SK-N-SH (cell line): Measurements from ENCODE around the gene CPEB1. TPM values are rescaled to one million over a fixed set of nuclear protein-coding genes. Genes with fewer than 3 reads are reported as not detected.

ENCODE experiments used
- CTCF ChIA-PET: fragments of 300-600, 350-600 bp; formaldehyde crosslinking; extraction: SDS; loops from one replicate; lab custom pipeline; 2021; lab: Yijun Ruan, JAX
- POLR2A ChIA-PET: fragments of 350-600 bp; sonication (Branson Sonifier 250); formaldehyde crosslinking; extraction: SDS; loops from one replicate; lab custom pipeline; 2020; ENCODE audit warnings: antibody characterized with exemption, inconsistent platforms; lab: Yijun Ruan, JAX
- DNase-seq: peaks from one replicate; pipeline ENCODE4 v3.0.0; 2012
- H2AFZ ChIP-seq: fragments of 200-600 bp; sonication (generic); 2 replicates; pipeline ENCODE4 v1.8.1; 2016; ENCODE audit warnings: antibody characterized with exemption, mild to moderate bottlenecking, low read depth
- H3F3A ChIP-seq: fragments of 200-600 bp; sonication (generic); replicated peaks from 2 replicates; pipeline ENCODE3; 2016; ENCODE audit warnings: antibody characterized with exemption, mild to moderate bottlenecking; ENCODE audit not compliant: insufficient read depth
- H3K27ac ChIP-seq, 2 experiments: fragments of 200-500 bp in 1 of 2; fragments of 200-600 bp in 1 of 2; sonication (Bioruptor generic) in 1 of 2; sonication (generic), shearing (Covaris generic) in 1 of 2; 2 replicates each; pipeline versions ENCODE4 v1.5.1 to v1.6.1; 2014 to 2016; ENCODE audit warnings: low read depth in 2 of 2, inconsistent platforms in 1 of 2, low read length in 1 of 2, mild to moderate bottlenecking in 1 of 2, mixed read lengths in 1 of 2
- H3K27me3 ChIP-seq: fragments of 200-600 bp; sonication (generic), shearing (Covaris generic); 2 replicates; pipeline ENCODE4 v1.6.1; 2016; ENCODE audit warnings: mixed run types; ENCODE audit not compliant: insufficient read depth
- H3K36me3 ChIP-seq, 2 experiments: fragments of 200-500 bp in 1 of 2; fragments of 200-600 bp in 1 of 2; sonication (Bioruptor generic) in 1 of 2; sonication (generic) in 1 of 2; replicated peaks in 1 of 2; 2 replicates each; pipeline versions ENCODE3 to v1.5.1; 2014 to 2016; ENCODE audit warnings: low read length in 1 of 2, mild to moderate bottlenecking in 1 of 2; ENCODE audit not compliant: insufficient read depth in 2 of 2, control insufficient read depth in 1 of 2
- H3K4me1 ChIP-seq, 2 experiments: fragments of 200-500 bp in 1 of 2; fragments of 200-600 bp in 1 of 2; sonication (Bioruptor generic) in 1 of 2; sonication (generic), shearing (Covaris generic) in 1 of 2; 2 replicates each; pipeline versions ENCODE4 v1.5.1 to v1.6.1; 2014 to 2016; ENCODE audit warnings: low read depth in 1 of 2, low read length in 1 of 2, mixed run types in 1 of 2; ENCODE audit not compliant: insufficient read depth in 2 of 2, control insufficient read depth in 1 of 2
- H3K4me2 ChIP-seq: fragments of 200-600 bp; sonication (generic), shearing (Covaris generic); 2 replicates; pipeline ENCODE4 v1.6.1; 2017; ENCODE audit warnings: mixed run types
- H3K4me3 ChIP-seq, 2 experiments: fragments of 200-500 bp in 1 of 2; fragments of 200-600 bp in 1 of 2; sonication (Bioruptor generic) in 1 of 2; sonication (generic), shearing (Covaris generic) in 1 of 2; 2 replicates each; pipeline versions ENCODE4 v1.5.1 to v1.8.1; 2014 to 2016; ENCODE audit warnings: low read depth in 2 of 2, inconsistent platforms in 1 of 2, low read length in 1 of 2, mild to moderate bottlenecking in 1 of 2, mixed read lengths in 1 of 2, moderate library complexity in 1 of 2
- H3K79me2 ChIP-seq: fragments of 200-600 bp; sonication (generic); 2 replicates; pipeline ENCODE4 v1.8.1; 2017; ENCODE audit warnings: mild to moderate bottlenecking; ENCODE audit not compliant: insufficient read depth
- H3K9ac ChIP-seq: fragments of 200-600 bp; sonication (generic); 2 replicates; pipeline ENCODE4 v1.6.1; 2017; ENCODE audit warnings: mixed run types
- H3K9me2 ChIP-seq: fragments of 200-600 bp; sonication (generic); 2 replicates; pipeline ENCODE4 v1.6.1; 2017; ENCODE audit warnings: mixed run types
- H3K9me3 ChIP-seq: fragments of 200-600 bp; sonication (generic); 2 replicates; pipeline ENCODE4 v1.6.1; 2017; ENCODE audit warnings: mixed run types, mild to moderate bottlenecking, moderate library complexity
- H4K20me1 ChIP-seq: fragments of 200-600 bp; sonication (generic); 2 replicates; pipeline ENCODE4 v1.6.1; 2017; ENCODE audit warnings: mild to moderate bottlenecking, mixed run types; ENCODE audit not compliant: insufficient read depth
- ELF1 ChIP-seq: IDR thresholded peaks from 2 replicates; pipeline ENCODE4 v1.4.0; 2012
- EZH2phosphoT487 ChIP-seq: fragments of 200-600 bp; sonication (generic); IDR thresholded peaks from 2 replicates; pipeline ENCODE4 v1.6.1; 2017; ENCODE audit warnings: low read depth, mixed run types, mild to moderate bottlenecking, antibody characterized with exemption, moderate library complexity, borderline replicate concordance
- FOSL2 ChIP-seq: IDR thresholded peaks from 2 replicates; pipeline ENCODE4 v1.4.0; 2012; ENCODE audit warnings: low read depth, mild to moderate bottlenecking, moderate library complexity, borderline replicate concordance
- FOXJ3 ChIP-seq: sonication (generic); formaldehyde crosslinking; IDR thresholded peaks from 2 replicates; pipeline ENCODE4 v1.5.1; 2020; ENCODE audit warnings: mild to moderate bottlenecking, missing genetic modification reagents
- FOXM1 ChIP-seq: IDR thresholded peaks from 2 replicates; pipeline ENCODE4 v1.4.0; 2012; ENCODE audit warnings: low read depth, mild to moderate bottlenecking
- MEF2A ChIP-seq: IDR thresholded peaks from 2 replicates; pipeline ENCODE4 v1.4.0; 2012; ENCODE audit warnings: low read depth, borderline replicate concordance
- MXI1 ChIP-seq: IDR thresholded peaks from 2 replicates; pipeline ENCODE4 v1.6.1; 2012; ENCODE audit warnings: mild to moderate bottlenecking, low read depth, low read length, improper control_type of control experiment
- POLR2AphosphoS5 ChIP-seq: IDR thresholded peaks from 2 replicates; pipeline ENCODE4 v1.6.1; 2012; ENCODE audit warnings: low read depth, low read length
- RXRA ChIP-seq: IDR thresholded peaks from 2 replicates; pipeline ENCODE4 v1.4.0; 2012; ENCODE audit warnings: low read depth, mild to moderate bottlenecking, borderline replicate concordance
- SIN3A ChIP-seq: IDR thresholded peaks from 2 replicates; pipeline ENCODE4 v1.6.1; 2012; ENCODE audit warnings: low read depth, mild to moderate bottlenecking, low read length, moderate library complexity, borderline replicate concordance
- SMC3 ChIP-seq: IDR thresholded peaks from 2 replicates; pipeline ENCODE4 v1.6.1; 2012; ENCODE audit warnings: low read depth, low read length, improper control_type of control experiment
- TEAD4 ChIP-seq: IDR thresholded peaks from 2 replicates; pipeline ENCODE4 v1.4.0; 2012; ENCODE audit warnings: mild to moderate bottlenecking, borderline replicate concordance; ENCODE audit not compliant: insufficient read depth
- WGBS: methylation state at CpG from one replicate; pipeline ENCODE4 v1.1.6; 2017; ENCODE audit warnings: low lambda C conversion rate; 5-methylcytosine and 5-hydroxymethylcytosine counted together
- polyA plus RNA-seq, 3 experiments: library from polyadenylated mRNA; depleted of rRNA; stranded (reverse); fragments of >200 nt; gene quantifications; 2 replicates each; pipeline ENCODE4 v1.2.3, GENCODE V29; 2012
- TF ChIP-seq, protein P1 (sequence below): fragments of 150-350 bp; IDR thresholded peaks from 2 replicates; pipeline ENCODE4 v1.6.1; 2016; ENCODE audit warnings: mild to moderate bottlenecking, low read depth, low read length
- TF ChIP-seq, protein P2 (sequence below): IDR thresholded peaks from 2 replicates; pipeline ENCODE4 v1.4.0; 2012; ENCODE audit warnings: low read depth, borderline replicate concordance
- TF ChIP-seq, protein P3 (sequence below): fragments of 150-350 bp; IDR thresholded peaks from 2 replicates; pipeline ENCODE4 v1.6.1; 2017; ENCODE audit warnings: antibody characterized with exemption, low read length, low read depth, borderline replicate concordance
- TF ChIP-seq, protein P4 (sequence below): fragments of 200-600 bp; sonication (generic); IDR thresholded peaks from 2 replicates; pipeline ENCODE4 v1.6.1; 2017; ENCODE audit warnings: antibody characterized with exemption, mild to moderate bottlenecking, moderate library complexity
- TF ChIP-seq, protein P5 (sequence below): IDR thresholded peaks from 2 replicates; pipeline ENCODE4 v1.4.0; 2012; ENCODE audit warnings: low read depth

Gene CPEB1
- polyA plus RNA-seq, 1 of the 3 experiments (the other 2 are of a cell fraction) = 2.6 TPM

DNA sequence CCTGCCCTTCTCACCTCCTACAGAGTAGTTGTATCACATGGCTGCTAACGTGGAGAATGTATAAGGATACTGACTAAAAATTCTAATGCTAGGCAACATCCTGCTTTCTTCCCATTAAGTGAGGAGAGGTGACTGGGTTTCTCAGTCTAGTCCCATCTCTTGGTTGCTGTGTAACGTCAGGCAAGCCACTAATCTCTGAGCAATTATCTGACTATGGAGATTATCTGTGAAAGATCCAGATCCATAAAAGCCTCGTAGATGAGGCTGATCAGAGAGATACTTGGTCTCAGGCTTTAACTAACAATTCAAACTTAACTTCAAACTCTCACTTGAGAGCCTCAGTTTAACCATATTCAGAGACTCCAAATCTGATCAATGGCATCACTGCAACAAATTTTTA, 102.2 kb downstream of the CPEB1 start:
- H3K27me3 ChIP-seq = no peaks in the 10 kb centered on the region
- 37% methylated on average over 3 of the region's 3 CpGs for WGBS
- H3K79me2 ChIP-seq = peaks cover 7% of the 10 kb centered on the region

More for the DNA sequence above, 102.2 kb downstream of the CPEB1 start:
- peaks cover 0 to 3% of the 10 kb centered on the region in 2 experiments; a peak in 1 of 4 replicates for H3K4me1 ChIP-seq
- peaks cover 5% of the 10 kb centered on the region for H3F3A ChIP-seq
- no peak for DNase-seq
- CTCF ChIA-PET = interaction anchor here (2.2 kb wide), 1 partner anchor 14 kb away, joined by 7 read pairs; no protein-coding TSS in a partner anchor
- TF ChIP-seq, protein P1, sequence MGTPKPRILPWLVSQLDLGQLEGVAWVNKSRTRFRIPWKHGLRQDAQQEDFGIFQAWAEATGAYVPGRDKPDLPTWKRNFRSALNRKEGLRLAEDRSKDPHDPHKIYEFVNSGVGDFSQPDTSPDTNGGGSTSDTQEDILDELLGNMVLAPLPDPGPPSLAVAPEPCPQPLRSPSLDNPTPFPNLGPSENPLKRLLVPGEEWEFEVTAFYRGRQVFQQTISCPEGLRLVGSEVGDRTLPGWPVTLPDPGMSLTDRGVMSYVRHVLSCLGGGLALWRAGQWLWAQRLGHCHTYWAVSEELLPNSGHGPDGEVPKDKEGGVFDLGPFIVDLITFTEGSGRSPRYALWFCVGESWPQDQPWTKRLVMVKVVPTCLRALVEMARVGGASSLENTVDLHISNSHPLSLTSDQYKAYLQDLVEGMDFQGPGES = no peak
- no peak for TF ChIP-seq SMC3
- TF ChIP-seq ELF1 = no peak
- TF ChIP-seq, protein P2, sequence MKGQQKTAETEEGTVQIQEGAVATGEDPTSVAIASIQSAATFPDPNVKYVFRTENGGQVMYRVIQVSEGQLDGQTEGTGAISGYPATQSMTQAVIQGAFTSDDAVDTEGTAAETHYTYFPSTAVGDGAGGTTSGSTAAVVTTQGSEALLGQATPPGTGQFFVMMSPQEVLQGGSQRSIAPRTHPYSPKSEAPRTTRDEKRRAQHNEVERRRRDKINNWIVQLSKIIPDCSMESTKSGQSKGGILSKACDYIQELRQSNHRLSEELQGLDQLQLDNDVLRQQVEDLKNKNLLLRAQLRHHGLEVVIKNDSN = no peak
- TF ChIP-seq, protein P3, sequence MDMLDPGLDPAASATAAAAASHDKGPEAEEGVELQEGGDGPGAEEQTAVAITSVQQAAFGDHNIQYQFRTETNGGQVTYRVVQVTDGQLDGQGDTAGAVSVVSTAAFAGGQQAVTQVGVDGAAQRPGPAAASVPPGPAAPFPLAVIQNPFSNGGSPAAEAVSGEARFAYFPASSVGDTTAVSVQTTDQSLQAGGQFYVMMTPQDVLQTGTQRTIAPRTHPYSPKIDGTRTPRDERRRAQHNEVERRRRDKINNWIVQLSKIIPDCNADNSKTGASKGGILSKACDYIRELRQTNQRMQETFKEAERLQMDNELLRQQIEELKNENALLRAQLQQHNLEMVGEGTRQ = no peak
- no peak for TF ChIP-seq FOXM1
- no peak for TF ChIP-seq MXI1
- no peak for TF ChIP-seq TEAD4
- TF ChIP-seq SIN3A = no peak
- TF ChIP-seq RXRA = no peak
- TF ChIP-seq, protein P4, sequence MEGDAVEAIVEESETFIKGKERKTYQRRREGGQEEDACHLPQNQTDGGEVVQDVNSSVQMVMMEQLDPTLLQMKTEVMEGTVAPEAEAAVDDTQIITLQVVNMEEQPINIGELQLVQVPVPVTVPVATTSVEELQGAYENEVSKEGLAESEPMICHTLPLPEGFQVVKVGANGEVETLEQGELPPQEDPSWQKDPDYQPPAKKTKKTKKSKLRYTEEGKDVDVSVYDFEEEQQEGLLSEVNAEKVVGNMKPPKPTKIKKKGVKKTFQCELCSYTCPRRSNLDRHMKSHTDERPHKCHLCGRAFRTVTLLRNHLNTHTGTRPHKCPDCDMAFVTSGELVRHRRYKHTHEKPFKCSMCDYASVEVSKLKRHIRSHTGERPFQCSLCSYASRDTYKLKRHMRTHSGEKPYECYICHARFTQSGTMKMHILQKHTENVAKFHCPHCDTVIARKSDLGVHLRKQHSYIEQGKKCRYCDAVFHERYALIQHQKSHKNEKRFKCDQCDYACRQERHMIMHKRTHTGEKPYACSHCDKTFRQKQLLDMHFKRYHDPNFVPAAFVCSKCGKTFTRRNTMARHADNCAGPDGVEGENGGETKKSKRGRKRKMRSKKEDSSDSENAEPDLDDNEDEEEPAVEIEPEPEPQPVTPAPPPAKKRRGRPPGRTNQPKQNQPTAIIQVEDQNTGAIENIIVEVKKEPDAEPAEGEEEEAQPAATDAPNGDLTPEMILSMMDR = no peak
- TF ChIP-seq MEF2A = no peak
- TF ChIP-seq, protein P5, sequence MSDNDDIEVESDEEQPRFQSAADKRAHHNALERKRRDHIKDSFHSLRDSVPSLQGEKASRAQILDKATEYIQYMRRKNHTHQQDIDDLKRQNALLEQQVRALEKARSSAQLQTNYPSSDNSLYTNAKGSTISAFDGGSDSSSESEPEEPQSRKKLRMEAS = no peak
- no peak for TF ChIP-seq EZH2phosphoT487
- no peak for TF ChIP-seq FOSL2
- no peak for TF ChIP-seq FOXJ3 (CRISPR knock-in tag)
- TF ChIP-seq POLR2AphosphoS5 = no peak
- TF ChIP-seq, all 33 proteins: peak for 0
- Histone ChIP-seq H3K9me3 (no peaks in the 10 kb centered on the region), H2AFZ (no peak overlapping the region), H3K27ac (no peak overlapping the region), H3K4me2 (no peak overlapping the region), H3K4me3 (no peak overlapping the region), H3K36me3 (no peaks in the 10 kb centered on the region), H3K9ac (no peak overlapping the region), H3K9me2 (no peaks in the 10 kb centered on the region), H4K20me1 (no peaks in the 10 kb centered on the region)
- POLR2A ChIA-PET = no interaction called here
